Neural cell (in vitro differentiated cells): Measurements from ENCODE around the gene ARHGAP45. TPM values are rescaled to one million over a fixed set of nuclear protein-coding genes. Genes with fewer than 3 reads are reported as not detected.

ENCODE experiments used
- H2AFZ ChIP-seq: fragments of 200-600, 300-800 bp; sonication (generic), shearing (Covaris generic); 2 replicates; pipeline ENCODE4 v1.6.0; 2014; ENCODE audit warnings: low read depth, mild to moderate bottlenecking, antibody characterized with exemption, low read length, moderate library complexity
- H3F3A ChIP-seq: fragments of 200-600 bp; shearing (Covaris generic); 2 replicates; pipeline ENCODE4 v1.6.1; 2016; ENCODE audit warnings: mild to moderate bottlenecking, moderate library complexity, mixed read lengths, antibody characterized with exemption, low read length; ENCODE audit not compliant: insufficient read depth, poor library complexity, severe bottlenecking
- H3K27ac ChIP-seq: fragments of 200-600, 300-800 bp; sonication (generic), shearing (Covaris generic); 2 replicates; pipeline ENCODE4 v1.5.1; 2014; ENCODE audit warnings: mild to moderate bottlenecking, low read length, moderate library complexity
- H3K27me3 ChIP-seq: fragments of 300-800, 200-600 bp; sonication (generic), shearing (Covaris generic); 2 replicates; pipeline ENCODE4 v1.6.0; 2014; ENCODE audit warnings: mild to moderate bottlenecking, low read depth, low read length, moderate library complexity; ENCODE audit not compliant: insufficient read depth
- H3K36me3 ChIP-seq: fragments of 300-800, 200-600 bp; sonication (generic), shearing (Covaris generic); 2 replicates; pipeline ENCODE4 v1.5.1; 2014; ENCODE audit warnings: mild to moderate bottlenecking, antibody characterized with exemption, low read length, moderate library complexity; ENCODE audit not compliant: insufficient read depth
- H3K4me2 ChIP-seq: fragments of 300-800, 200-600 bp; sonication (generic), shearing (Covaris generic); 2 replicates; pipeline ENCODE4 v1.6.0; 2014; ENCODE audit warnings: mild to moderate bottlenecking, low read length
- H3K4me3 ChIP-seq: fragments of 300-800, 200-600 bp; sonication (generic), shearing (Covaris generic); 2 replicates; pipeline ENCODE4 v1.5.1; 2014; ENCODE audit warnings: mild to moderate bottlenecking, low read length, moderate library complexity
- H3K79me2 ChIP-seq: fragments of 200-600 bp; shearing (Covaris generic); replicated peaks from 2 replicates; pipeline ENCODE4 v1.6.0; 2014; ENCODE audit warnings: mild to moderate bottlenecking, low read length, moderate library complexity; ENCODE audit not compliant: insufficient read depth
- H3K9ac ChIP-seq: fragments of 300-800, 200-600 bp; sonication (generic), shearing (Covaris generic); 2 replicates; pipeline ENCODE4 v1.6.1; 2016; ENCODE audit warnings: mild to moderate bottlenecking, low read length, mixed read lengths
- H3K9me2 ChIP-seq: fragments of 200-600 bp; shearing (Covaris generic); 2 replicates; pipeline ENCODE4 v1.6.1; 2016; ENCODE audit warnings: mild to moderate bottlenecking, low read length, mixed read lengths; ENCODE audit not compliant: insufficient read depth
- H3K9me3 ChIP-seq: fragments of 200-600, 300-800 bp; sonication (generic), shearing (Covaris generic); 2 replicates; pipeline ENCODE4 v1.6.1; 2016; ENCODE audit warnings: mild to moderate bottlenecking, mixed run types, low read length, moderate library complexity, mixed read lengths
- H4K20me1 ChIP-seq: fragments of 200-600 bp; shearing (Covaris generic); 2 replicates; pipeline ENCODE4 v1.6.1; 2016; ENCODE audit warnings: mild to moderate bottlenecking, mixed run types; ENCODE audit not compliant: insufficient read depth
- EP300 ChIP-seq: fragments of 450-650 bp; conservative IDR thresholded peaks from 2 replicates; pipeline ENCODE4 v1.6.1; 2014; ENCODE audit warnings: antibody characterized with exemption, mild to moderate bottlenecking, moderate library complexity; ENCODE audit not compliant: poor library complexity, severe bottlenecking
- EZH2 ChIP-seq: fragments of 200-600, 300-800 bp; shearing (Covaris generic), sonication (generic); IDR thresholded peaks from 2 replicates; pipeline ENCODE4 v1.6.1; 2014; ENCODE audit warnings: antibody characterized with exemption, low read length, borderline replicate concordance, mild to moderate bottlenecking; ENCODE audit not compliant: insufficient read depth, poor library complexity, severe bottlenecking
- MXI1 ChIP-seq: fragments of 450-650 bp; conservative IDR thresholded peaks from 2 replicates; pipeline ENCODE4 v1.6.1; 2014; ENCODE audit warnings: antibody characterized with exemption, mild to moderate bottlenecking; ENCODE audit not compliant: poor library complexity, severe bottlenecking
- POLR2AphosphoS5 ChIP-seq: IDR thresholded peaks from 2 replicates; pipeline ENCODE4 v1.6.1; 2012
- RAD21 ChIP-seq: fragments of 450-650 bp; conservative IDR thresholded peaks from 2 replicates; pipeline ENCODE4 v1.6.1; 2014; ENCODE audit warnings: antibody characterized with exemption, mild to moderate bottlenecking, moderate library complexity
- SMC3 ChIP-seq: fragments of 450-650 bp; conservative IDR thresholded peaks from 2 replicates; pipeline ENCODE4 v1.6.1; 2014; ENCODE audit warnings: antibody characterized with exemption, mild to moderate bottlenecking, moderate library complexity; ENCODE audit not compliant: poor library complexity
- TAF1 ChIP-seq: IDR thresholded peaks from 2 replicates; pipeline ENCODE4 v1.6.1; 2012; ENCODE audit warnings: low read depth
- polyA plus RNA-seq: library from polyadenylated mRNA; depleted of rRNA; stranded (reverse); fragments of >200 nt; gene quantifications from 2 replicates; pipeline ENCODE4 v1.2.3, GENCODE V29; 2014
- TF ChIP-seq, protein P1 (sequence below): fragments of 450-650 bp; IDR thresholded peaks from 2 replicates; pipeline ENCODE4 v1.5.1; 2014; ENCODE audit warnings: antibody characterized with exemption, mild to moderate bottlenecking, moderate library complexity; ENCODE audit not compliant: poor library complexity, severe bottlenecking
- TF ChIP-seq, protein P2 (sequence below): IDR thresholded peaks from 2 replicates; pipeline ENCODE4 v1.6.1; 2012; ENCODE audit warnings: borderline replicate concordance

ARHGAP45 gene
- polyA plus RNA-seq, 1 donor from 2014 or later, result 3.3 TPM

DNA sequence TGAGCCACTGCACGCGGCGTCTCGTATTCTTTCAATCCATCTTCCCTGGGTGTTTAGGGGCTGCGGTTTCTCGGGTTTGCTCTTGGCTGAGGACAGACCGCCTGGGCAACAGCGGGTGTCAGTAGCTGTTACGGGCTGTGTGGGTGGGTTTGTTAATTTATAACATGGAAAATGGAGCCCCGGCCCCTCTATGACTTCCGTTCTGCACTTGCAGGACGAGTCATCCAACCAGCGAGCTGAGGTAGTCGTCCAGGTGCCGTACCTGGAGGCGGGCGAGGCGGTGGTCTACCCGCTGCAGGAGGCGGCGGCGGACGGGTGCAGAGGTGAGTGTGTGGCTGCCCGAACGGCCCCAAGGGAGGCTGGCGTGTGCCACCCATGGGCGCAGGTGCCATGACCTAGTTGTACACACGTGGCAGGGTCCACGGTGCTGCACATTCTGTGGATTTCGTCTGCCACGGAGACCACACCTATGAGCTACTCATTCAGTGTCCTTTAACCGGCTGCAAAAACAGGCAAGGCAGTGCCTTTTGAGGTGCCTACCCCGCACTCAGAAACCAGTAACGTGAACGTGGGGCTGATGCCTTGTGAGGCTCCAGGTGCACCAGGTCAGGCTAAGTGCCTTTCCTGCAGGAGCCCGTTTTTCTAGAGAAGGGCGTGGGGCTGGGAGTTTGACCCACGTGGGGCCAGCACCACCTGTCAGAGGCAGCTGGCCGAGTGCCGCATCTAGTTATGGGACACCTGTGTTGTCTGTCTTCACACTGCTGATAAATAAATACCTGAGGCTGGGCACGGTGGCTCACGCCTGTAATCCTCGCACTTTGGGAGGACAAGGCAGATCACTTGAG, 17.3 kb downstream of the ARHGAP45 start:
- Histone ChIP-seq H2AFZ (no peak overlapping the region), H3F3A (no peaks in the 10 kb centered on the region), H3K36me3 (no peaks in the 10 kb centered on the region), H3K27me3 (no peaks in the 10 kb centered on the region), H3K27ac (no peak overlapping the region), H3K9me2 (no peaks in the 10 kb centered on the region), H3K79me2 (no peaks in the 10 kb centered on the region), H3K9me3 (no peaks in the 10 kb centered on the region), H3K4me2 (no peak overlapping the region), H3K9ac (no peak overlapping the region), H4K20me1 (no peaks in the 10 kb centered on the region), H3K4me3 (no peak overlapping the region)
- TF ChIP-seq EZH2, result no peak

DNA sequence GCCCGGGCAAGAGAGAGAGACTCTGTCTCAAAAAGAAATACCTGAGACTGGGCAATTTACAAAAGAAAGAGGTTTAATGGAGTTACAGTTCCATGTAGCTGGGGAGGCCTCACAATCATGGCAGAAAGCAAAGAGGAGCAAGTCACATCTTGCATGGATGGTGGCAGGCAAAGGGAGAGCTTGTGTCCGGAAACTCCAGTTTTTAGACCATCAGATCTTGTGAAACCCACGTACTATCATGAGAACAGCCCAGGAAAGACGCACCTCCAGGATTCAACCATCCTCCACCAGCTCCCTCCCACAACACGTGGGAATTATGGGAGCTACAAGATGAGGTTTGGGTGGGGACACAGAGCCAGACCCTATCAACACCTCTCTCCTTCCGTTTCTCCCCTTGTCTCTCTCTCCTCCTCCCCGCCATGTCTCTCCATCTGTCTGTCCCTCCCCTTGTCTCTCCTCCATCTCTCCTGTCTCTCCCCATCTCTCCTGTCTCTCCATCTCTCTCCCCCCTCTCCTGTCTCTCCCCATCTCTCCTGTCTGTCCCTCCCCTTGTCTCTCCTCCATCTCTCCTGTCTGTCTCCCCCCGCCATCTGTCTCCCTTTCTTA, 18.2 kb downstream of the ARHGAP45 start:
- Histone ChIP-seq H3K36me3 (no peaks in the 10 kb centered on the region), H3K9me2 (no peaks in the 10 kb centered on the region), H3K9ac (no peak overlapping the region), H3K4me2 (no peak overlapping the region), H2AFZ (no peak overlapping the region), H3K27ac (no peak overlapping the region), H4K20me1 (no peaks in the 10 kb centered on the region), H3K4me3 (no peak overlapping the region), H3K79me2 (no peaks in the 10 kb centered on the region), H3K9me3 (no peaks in the 10 kb centered on the region), H3K27me3 (no peaks in the 10 kb centered on the region), H3F3A (no peaks in the 10 kb centered on the region)
- TF ChIP-seq EP300, result no peak
- TF ChIP-seq, protein P1, sequence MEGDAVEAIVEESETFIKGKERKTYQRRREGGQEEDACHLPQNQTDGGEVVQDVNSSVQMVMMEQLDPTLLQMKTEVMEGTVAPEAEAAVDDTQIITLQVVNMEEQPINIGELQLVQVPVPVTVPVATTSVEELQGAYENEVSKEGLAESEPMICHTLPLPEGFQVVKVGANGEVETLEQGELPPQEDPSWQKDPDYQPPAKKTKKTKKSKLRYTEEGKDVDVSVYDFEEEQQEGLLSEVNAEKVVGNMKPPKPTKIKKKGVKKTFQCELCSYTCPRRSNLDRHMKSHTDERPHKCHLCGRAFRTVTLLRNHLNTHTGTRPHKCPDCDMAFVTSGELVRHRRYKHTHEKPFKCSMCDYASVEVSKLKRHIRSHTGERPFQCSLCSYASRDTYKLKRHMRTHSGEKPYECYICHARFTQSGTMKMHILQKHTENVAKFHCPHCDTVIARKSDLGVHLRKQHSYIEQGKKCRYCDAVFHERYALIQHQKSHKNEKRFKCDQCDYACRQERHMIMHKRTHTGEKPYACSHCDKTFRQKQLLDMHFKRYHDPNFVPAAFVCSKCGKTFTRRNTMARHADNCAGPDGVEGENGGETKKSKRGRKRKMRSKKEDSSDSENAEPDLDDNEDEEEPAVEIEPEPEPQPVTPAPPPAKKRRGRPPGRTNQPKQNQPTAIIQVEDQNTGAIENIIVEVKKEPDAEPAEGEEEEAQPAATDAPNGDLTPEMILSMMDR, result no peak
- TF ChIP-seq TAF1, result no peak
- no peak for TF ChIP-seq SMC3
- no peak for TF ChIP-seq MXI1
- TF ChIP-seq EZH2, result no peak
- TF ChIP-seq, protein P2, sequence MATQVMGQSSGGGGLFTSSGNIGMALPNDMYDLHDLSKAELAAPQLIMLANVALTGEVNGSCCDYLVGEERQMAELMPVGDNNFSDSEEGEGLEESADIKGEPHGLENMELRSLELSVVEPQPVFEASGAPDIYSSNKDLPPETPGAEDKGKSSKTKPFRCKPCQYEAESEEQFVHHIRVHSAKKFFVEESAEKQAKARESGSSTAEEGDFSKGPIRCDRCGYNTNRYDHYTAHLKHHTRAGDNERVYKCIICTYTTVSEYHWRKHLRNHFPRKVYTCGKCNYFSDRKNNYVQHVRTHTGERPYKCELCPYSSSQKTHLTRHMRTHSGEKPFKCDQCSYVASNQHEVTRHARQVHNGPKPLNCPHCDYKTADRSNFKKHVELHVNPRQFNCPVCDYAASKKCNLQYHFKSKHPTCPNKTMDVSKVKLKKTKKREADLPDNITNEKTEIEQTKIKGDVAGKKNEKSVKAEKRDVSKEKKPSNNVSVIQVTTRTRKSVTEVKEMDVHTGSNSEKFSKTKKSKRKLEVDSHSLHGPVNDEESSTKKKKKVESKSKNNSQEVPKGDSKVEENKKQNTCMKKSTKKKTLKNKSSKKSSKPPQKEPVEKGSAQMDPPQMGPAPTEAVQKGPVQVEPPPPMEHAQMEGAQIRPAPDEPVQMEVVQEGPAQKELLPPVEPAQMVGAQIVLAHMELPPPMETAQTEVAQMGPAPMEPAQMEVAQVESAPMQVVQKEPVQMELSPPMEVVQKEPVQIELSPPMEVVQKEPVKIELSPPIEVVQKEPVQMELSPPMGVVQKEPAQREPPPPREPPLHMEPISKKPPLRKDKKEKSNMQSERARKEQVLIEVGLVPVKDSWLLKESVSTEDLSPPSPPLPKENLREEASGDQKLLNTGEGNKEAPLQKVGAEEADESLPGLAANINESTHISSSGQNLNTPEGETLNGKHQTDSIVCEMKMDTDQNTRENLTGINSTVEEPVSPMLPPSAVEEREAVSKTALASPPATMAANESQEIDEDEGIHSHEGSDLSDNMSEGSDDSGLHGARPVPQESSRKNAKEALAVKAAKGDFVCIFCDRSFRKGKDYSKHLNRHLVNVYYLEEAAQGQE, result no peak
- TF ChIP-seq POLR2AphosphoS5, result no peak
- no peak for TF ChIP-seq RAD21
